OCI-LY3 (cell line): ENCODE results near the gene FERD3L.

Experiments
- H2AFZ ChIP-seq: fragments of 200-600, 300-600 bp; shearing (Covaris generic); 2 replicates; pipeline ENCODE4 v1.6.0; 2014; ENCODE audit warnings: antibody characterized with exemption, low read depth, low read length
- H3K27ac ChIP-seq: fragments of 200-600, 300-600 bp; sonication (generic); 2 replicates; pipeline ENCODE4 v1.5.1; 2014; ENCODE audit warnings: mild to moderate bottlenecking, low read length, moderate library complexity, mixed read lengths
- H3K27me3 ChIP-seq: fragments of 200-600, 300-600 bp; sonication (generic); 2 replicates; pipeline ENCODE4 v1.6.1; 2014; ENCODE audit warnings: low read depth, low read length, mixed read lengths
- H3K36me3 ChIP-seq: fragments of 200-600, 300-600 bp; sonication (generic); replicated peaks from 2 replicates; pipeline ENCODE3; 2014; ENCODE audit warnings: low read depth, low read length, mixed read lengths
- H3K4me1 ChIP-seq: fragments of 300-600, 200-600 bp; sonication (generic); 2 replicates; pipeline ENCODE4 v1.6.1; 2014; ENCODE audit warnings: low read length, mixed read lengths
- H3K4me2 ChIP-seq: fragments of 200-600, 300-600 bp; sonication (generic); 2 replicates; pipeline ENCODE4 v1.6.1; 2014; ENCODE audit warnings: low read length, mixed read lengths
- H3K4me3 ChIP-seq: fragments of 300-600, 200-600 bp; sonication (generic); 2 replicates; pipeline ENCODE4 v1.5.1; 2014; ENCODE audit warnings: antibody characterized with exemption, mild to moderate bottlenecking, low read length, moderate library complexity
- H3K79me2 ChIP-seq: fragments of 300-600, 200-600 bp; shearing (Covaris generic); 2 replicates; pipeline ENCODE4 v1.6.1; 2014; ENCODE audit warnings: mild to moderate bottlenecking, low read length, mixed read lengths
- H3K9ac ChIP-seq: fragments of 300-600, 200-600 bp; shearing (Covaris generic); 2 replicates; pipeline ENCODE4 v1.6.0; 2014; ENCODE audit warnings: mild to moderate bottlenecking, low read length, moderate library complexity
- H3K9me3 ChIP-seq: fragments of 200-600, 300-600 bp; shearing (Covaris generic); 2 replicates; pipeline ENCODE4 v1.6.1; 2014; ENCODE audit warnings: low read length, mixed read lengths; ENCODE audit not compliant: insufficient read depth
- H4K20me1 ChIP-seq: fragments of 200-600, 300-600 bp; sonication (generic); 2 replicates; pipeline ENCODE4 v1.6.1; 2016; ENCODE audit warnings: low read length, mixed read lengths; ENCODE audit not compliant: insufficient read depth
- CTCF ChIP-seq: fragments of 200-600, 300-600 bp; sonication (generic); IDR thresholded peaks from 2 replicates; pipeline ENCODE4 v1.5.1; 2014; ENCODE audit warnings: antibody characterized with exemption, low read length, low read depth
- EZH2phosphoT487 ChIP-seq: fragments of 200-600 bp; shearing (Covaris generic); IDR thresholded peaks from 2 replicates; pipeline ENCODE4 v1.6.1; 2018; ENCODE audit warnings: antibody characterized with exemption, mixed run types, low read depth

FERD3L gene

GRCh38 chr7:19101909-19102308, 43.3 kb downstream of the FERD3L start:
- no peak overlapping the region for H3K9ac ChIP-seq
- no peak overlapping the region for H3K4me2 ChIP-seq
- H3K4me3 ChIP-seq: no peak overlapping the region
- TF ChIP-seq CTCF: no peak
- TF ChIP-seq EZH2phosphoT487: no peak
- no peaks in the 10 kb centered on the region for H4K20me1 ChIP-seq
- no peak overlapping the region for H2AFZ ChIP-seq
- no peaks in the 10 kb centered on the region for H3K9me3 ChIP-seq
- no peaks in the 10 kb centered on the region for H3K27me3 ChIP-seq
- H3K27ac ChIP-seq: no peak overlapping the region
- no peaks in the 10 kb centered on the region for H3K79me2 ChIP-seq
- no peaks in the 10 kb centered on the region for H3K36me3 ChIP-seq
- peaks cover 6% of the 10 kb centered on the region; the same call in 1 of the 2 replicates for H3K4me1 ChIP-seq

GRCh38 chr7:19101472-19101871, 43.7 kb downstream of the FERD3L start:
- TF ChIP-seq EZH2phosphoT487 (no peak), CTCF (no peak)
- Histone ChIP-seq H3K36me3 (no peaks in the 10 kb centered on the region), H3K27me3 (no peaks in the 10 kb centered on the region), H3K4me3 (no peak overlapping the region), H3K79me2 (no peaks in the 10 kb centered on the region), H3K4me1 (peaks cover 6% of the 10 kb centered on the region; the same call in 1 of the 2 replicates), H3K4me2 (no peak overlapping the region), H4K20me1 (no peaks in the 10 kb centered on the region), H3K27ac (no peak overlapping the region), H2AFZ (no peak overlapping the region), H3K9ac (no peak overlapping the region), H3K9me3 (no peaks in the 10 kb centered on the region)

DNA sequence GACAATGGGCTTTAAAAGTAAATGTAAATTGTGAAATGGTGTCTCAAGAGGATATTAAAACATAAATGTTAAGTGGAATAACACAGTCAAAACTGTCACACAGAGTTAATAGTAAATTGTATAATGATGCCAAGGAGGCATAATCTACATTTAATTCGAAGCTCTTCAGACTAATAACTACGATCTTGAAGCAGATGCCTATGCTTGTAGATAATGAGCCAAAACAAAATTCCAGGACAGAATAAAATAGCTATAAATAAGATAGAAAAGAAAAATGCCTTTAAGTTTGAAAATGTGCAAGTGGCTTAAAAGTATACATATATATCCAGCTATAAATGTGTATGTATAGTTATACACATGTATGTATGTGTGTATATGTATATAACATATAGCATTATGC, 45.3 kb downstream of the FERD3L start:
- H3K9ac ChIP-seq: no peak overlapping the region

DNA sequence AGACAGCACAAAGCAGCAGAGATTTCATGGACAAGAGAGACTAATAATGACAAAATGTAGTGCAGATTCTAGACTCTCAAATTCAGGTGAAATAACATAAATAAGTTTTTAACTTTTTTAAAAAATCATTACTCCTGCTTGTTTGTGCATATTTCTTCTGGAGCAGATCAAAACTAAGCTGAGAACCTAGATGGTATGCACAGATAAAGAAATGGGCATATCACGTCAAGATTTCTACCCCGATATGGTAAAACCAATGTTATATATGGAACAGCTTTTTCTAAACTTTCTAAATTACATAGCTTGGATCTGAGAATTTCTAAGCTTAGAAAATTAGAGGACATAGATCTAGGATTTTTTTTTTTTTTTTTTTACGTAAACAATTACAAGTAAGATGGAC, 46.0 kb downstream of the FERD3L start:
- no peaks in the 10 kb centered on the region for H3K27me3 ChIP-seq
- TF ChIP-seq EZH2phosphoT487: no peak
- TF ChIP-seq CTCF: no peak
- no peaks in the 10 kb centered on the region for H3K9me3 ChIP-seq
- no peak overlapping the region for H2AFZ ChIP-seq
- H4K20me1 ChIP-seq: no peaks in the 10 kb centered on the region
- no peak overlapping the region for H3K9ac ChIP-seq
- H3K4me1 ChIP-seq: no peaks in the 10 kb centered on the region
- no peaks in the 10 kb centered on the region for H3K79me2 ChIP-seq
- H3K4me3 ChIP-seq: no peak overlapping the region
- no peak overlapping the region for H3K27ac ChIP-seq
- H3K4me2 ChIP-seq: no peak overlapping the region
- no peaks in the 10 kb centered on the region for H3K36me3 ChIP-seq

More for the DNA sequence above, 45.3 kb downstream of the FERD3L start:
- peaks cover 5% of the 10 kb centered on the region; the same call in 1 of the 2 replicates for H3K4me1 ChIP-seq
- H4K20me1 ChIP-seq: no peaks in the 10 kb centered on the region
- no peak for TF ChIP-seq CTCF
- no peak overlapping the region for H2AFZ ChIP-seq
- no peaks in the 10 kb centered on the region for H3K36me3 ChIP-seq
- H3K9me3 ChIP-seq: no peaks in the 10 kb centered on the region
- no peak overlapping the region for H3K27ac ChIP-seq
- H3K79me2 ChIP-seq: no peaks in the 10 kb centered on the region
- H3K27me3 ChIP-seq: no peaks in the 10 kb centered on the region
- H3K4me2 ChIP-seq: no peak overlapping the region
- H3K4me3 ChIP-seq: no peak overlapping the region
